ENCODE results near the gene ZNF484. TPM values are rescaled to one million over a fixed set of nuclear protein-coding genes. Genes with fewer than 3 reads are reported as not detected.
A peak's percentile ranks its signal among the peaks of the same experiment; 100 is the strongest.
"Not testable (repeated sequence)": the region's sequence is repeated elsewhere in the genome, so short reads cannot be mapped to it uniquely, and the experiment has no call there.

ZNF484 gene
- total RNA-seq, 2 donors from 2014 or later, result 10.4 to 10.9 TPM

- H3K36me3 Mint-ChIP-seq, result peaks cover 31% of the 10 kb centered on the region
- DNase-seq (ENCODE audit: low spot score) (no peak), ATAC-seq (no peak)
- H3K9me3 Mint-ChIP-seq, result peaks cover 26% of the 10 kb centered on the region
- H3K27ac Mint-ChIP-seq, result no peak overlapping the region
- no peaks in the 10 kb centered on the region for H3K27me3 Mint-ChIP-seq
- H3K4me3 Mint-ChIP-seq, result no peak overlapping the region
- H3K4me1 Mint-ChIP-seq (ENCODE audit: low read depth in 2 of 2), result no peaks in the 10 kb centered on the region
Observed at GRCh38 chr9:92837191-92837590, 40.6 kb downstream of the ZNF484 start.

- Mint-ChIP-seq H3K27ac (no peak overlapping the region), H3K27me3 (peaks cover 7 to 17% of the 10 kb centered on the region in 2 donors), H3K4me3 (no peak overlapping the region), H3K9me3 (peaks cover 6% of the 10 kb centered on the region), H3K4me1 (ENCODE audit: low read depth in 2 of 2) (no peaks in the 10 kb centered on the region), H3K36me3 (peaks cover 6% of the 10 kb centered on the region)
- no peak for ATAC-seq
- DNase-seq (ENCODE audit: low spot score), result no peak
Observed at GRCh38 chr9:92829420-92829819, 48.4 kb downstream of the ZNF484 start.

- not testable (repeated sequence) for H3K27ac Mint-ChIP-seq; ATAC-seq; H3K9me3 Mint-ChIP-seq; H3K4me3 Mint-ChIP-seq; DNase-seq (ENCODE audit: low spot score); H3K36me3 Mint-ChIP-seq; H3K4me1 Mint-ChIP-seq (ENCODE audit: low read depth in 2 of 2)
- H3K27me3 Mint-ChIP-seq, result peaks cover 9 to 22% of the 10 kb centered on the region in 2 donors
Observed at GRCh38 chr9:92825065-92825464, 52.8 kb downstream of the ZNF484 start.

GRCh38 chr9:92820964-92821363, 56.9 kb downstream of the ZNF484 start:
- peaks cover 18 to 20% of the 10 kb centered on the region in 2 donors for H3K27me3 Mint-ChIP-seq
- ATAC-seq (peak in 1 of 2 donors; percentile 67), DNase-seq (ENCODE audit: low spot score) (no peak)
- H3K36me3 Mint-ChIP-seq, result no peaks in the 10 kb centered on the region
- peaks cover 0 to 6% of the 10 kb centered on the region in 2 donors for H3K4me1 Mint-ChIP-seq (ENCODE audit: low read depth in 2 of 2)
- H3K4me3 Mint-ChIP-seq, result no peak overlapping the region
- no peaks in the 10 kb centered on the region for H3K9me3 Mint-ChIP-seq
- no peak overlapping the region for H3K27ac Mint-ChIP-seq

DNA sequence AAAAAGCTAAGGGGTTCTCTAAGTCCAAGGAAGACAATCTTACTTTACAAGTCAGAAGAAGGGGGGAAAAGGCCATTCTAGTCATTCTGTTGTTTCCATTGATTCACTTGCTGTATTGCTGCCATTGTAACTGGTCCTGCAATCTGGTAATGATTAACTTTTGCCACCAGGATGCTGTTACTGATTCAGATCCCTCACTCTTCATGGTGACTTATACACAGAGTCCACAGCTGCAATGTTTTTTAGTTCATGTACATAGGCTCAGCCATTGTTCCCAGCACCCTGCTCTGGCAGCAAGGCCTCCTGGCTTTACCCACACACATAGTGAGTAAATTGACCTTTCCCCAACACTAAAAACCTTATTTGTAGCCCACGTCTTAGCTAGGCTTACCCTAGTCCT, 57.9 kb downstream of the ZNF484 start:
- not testable (repeated sequence) for H3K27ac Mint-ChIP-seq; H3K4me1 Mint-ChIP-seq (ENCODE audit: low read depth in 2 of 2); ATAC-seq; DNase-seq (ENCODE audit: low spot score); H3K4me3 Mint-ChIP-seq; H3K36me3 Mint-ChIP-seq; H3K9me3 Mint-ChIP-seq
- H3K27me3 Mint-ChIP-seq, result peaks cover 21 to 27% of the 10 kb centered on the region in 2 donors

- H3K27me3 Mint-ChIP-seq, result peaks cover 19 to 60% of the 10 kb centered on the region in 2 donors
- H3K27ac Mint-ChIP-seq; H3K36me3 Mint-ChIP-seq; H3K4me1 Mint-ChIP-seq (ENCODE audit: low read depth in 2 of 2); H3K9me3 Mint-ChIP-seq; DNase-seq (ENCODE audit: low spot score); ATAC-seq: not testable (repeated sequence)
- peak overlapping the region; percentile 84 for H3K4me3 Mint-ChIP-seq
Observed at GRCh38 chr9:92809629-92810326, 68.1 kb downstream of the ZNF484 start.

GRCh38 chr9:92808726-92809451, 68.9 kb downstream of the ZNF484 start:
- Mint-ChIP-seq H3K36me3 (no peaks in the 10 kb centered on the region), H3K27ac (no peak overlapping the region), H3K4me3 (peak overlapping the region; percentile 84), H3K9me3 (no peaks in the 10 kb centered on the region), H3K27me3 (peaks cover 13 to 51% of the 10 kb centered on the region in 2 donors), H3K4me1 (ENCODE audit: low read depth in 2 of 2) (peaks cover 6% of the 10 kb centered on the region in 2 donors)
- DNase-seq (ENCODE audit: low spot score) (peak; percentile 75), ATAC-seq (peak; percentile 78 to 85)

- no peak overlapping the region for H3K4me3 Mint-ChIP-seq
- ATAC-seq, result peak; percentile 24
- peaks cover 6% of the 10 kb centered on the region in 2 donors for H3K4me1 Mint-ChIP-seq (ENCODE audit: low read depth in 2 of 2)
- H3K36me3 Mint-ChIP-seq, result no peaks in the 10 kb centered on the region
- no peaks in the 10 kb centered on the region for H3K9me3 Mint-ChIP-seq
- no peak for DNase-seq (ENCODE audit: low spot score)
- peaks cover 11 to 50% of the 10 kb centered on the region in 2 donors for H3K27me3 Mint-ChIP-seq
- H3K27ac Mint-ChIP-seq, result no peak overlapping the region
Observed at GRCh38 chr9:92807757-92808725, 69.8 kb downstream of the ZNF484 start.

DNA sequence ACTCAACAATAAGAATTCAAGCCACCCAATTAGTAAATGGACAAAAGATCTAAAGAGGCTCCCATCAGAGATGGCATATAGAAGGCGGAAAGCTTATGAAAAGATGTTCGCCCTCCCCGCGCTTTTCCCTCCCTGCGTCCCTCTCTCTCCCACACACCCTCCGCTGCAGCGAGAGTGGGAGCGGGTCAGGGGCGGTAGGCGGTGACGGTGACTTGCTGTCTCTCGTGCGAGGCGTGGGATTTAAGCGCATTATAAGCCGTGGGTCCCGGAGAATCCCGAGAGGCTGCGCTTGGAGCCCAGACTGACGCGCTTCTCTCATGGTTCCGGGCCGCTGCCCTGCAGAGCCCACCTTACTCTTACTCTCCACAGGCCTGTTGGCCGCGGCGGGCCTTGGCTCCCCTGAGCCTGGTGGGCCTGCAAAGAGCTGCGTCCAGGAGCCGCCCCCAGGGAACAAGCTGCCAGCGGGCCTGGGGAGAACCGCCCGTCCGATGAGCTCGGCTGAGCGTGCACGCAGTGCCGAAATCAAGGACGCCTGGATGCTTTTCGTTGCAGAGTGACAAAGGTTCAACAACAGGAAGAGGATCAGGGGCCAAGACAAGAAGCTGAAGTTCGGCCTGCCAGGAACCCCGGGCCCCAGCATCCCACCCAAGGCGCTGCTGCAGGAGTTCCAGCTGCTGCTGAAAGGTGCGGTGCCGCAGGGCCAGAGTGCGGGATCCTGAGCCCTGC, 70.6 kb downstream of the ZNF484 start:
- Mint-ChIP-seq H3K36me3 (no peaks in the 10 kb centered on the region), H3K27me3 (peaks cover 11 to 41% of the 10 kb centered on the region in 2 donors), H3K27ac (no peak overlapping the region), H3K4me1 (ENCODE audit: low read depth in 2 of 2) (peaks cover 6% of the 10 kb centered on the region in 2 donors), H3K9me3 (no peaks in the 10 kb centered on the region), H3K4me3 (no peak overlapping the region)
- no peak for DNase-seq (ENCODE audit: low spot score)
- no peak for ATAC-seq

DNA sequence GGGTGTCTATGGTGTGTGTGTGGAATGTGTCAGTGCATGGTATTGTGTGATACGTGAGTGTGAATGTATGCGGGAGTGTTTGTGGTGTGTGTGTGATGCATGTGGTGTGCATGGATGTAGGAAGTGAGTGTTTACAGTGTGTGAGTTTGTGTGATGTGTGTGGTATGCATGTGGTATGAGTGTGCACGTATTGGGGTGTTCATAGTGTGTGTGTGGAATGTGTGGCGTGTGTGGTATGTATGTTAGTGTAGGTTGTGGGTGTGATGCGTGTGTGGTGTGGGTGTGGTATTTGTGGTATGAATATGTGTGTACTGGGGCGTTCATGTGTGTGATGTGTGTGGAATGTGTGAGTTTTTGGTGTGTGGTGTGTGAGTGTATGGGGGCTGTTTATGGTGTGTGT, 73.1 kb downstream of the ZNF484 start:
- Mint-ChIP-seq H3K27me3 (peaks cover 10 to 21% of the 10 kb centered on the region in 2 donors), H3K9me3 (no peaks in the 10 kb centered on the region), H3K27ac (no peak overlapping the region), H3K4me1 (ENCODE audit: low read depth in 2 of 2) (peaks cover 6% of the 10 kb centered on the region in 2 donors), H3K36me3 (no peaks in the 10 kb centered on the region), H3K4me3 (no peak overlapping the region)
- ATAC-seq (no peak), DNase-seq (ENCODE audit: low spot score) (no peak)

DNA sequence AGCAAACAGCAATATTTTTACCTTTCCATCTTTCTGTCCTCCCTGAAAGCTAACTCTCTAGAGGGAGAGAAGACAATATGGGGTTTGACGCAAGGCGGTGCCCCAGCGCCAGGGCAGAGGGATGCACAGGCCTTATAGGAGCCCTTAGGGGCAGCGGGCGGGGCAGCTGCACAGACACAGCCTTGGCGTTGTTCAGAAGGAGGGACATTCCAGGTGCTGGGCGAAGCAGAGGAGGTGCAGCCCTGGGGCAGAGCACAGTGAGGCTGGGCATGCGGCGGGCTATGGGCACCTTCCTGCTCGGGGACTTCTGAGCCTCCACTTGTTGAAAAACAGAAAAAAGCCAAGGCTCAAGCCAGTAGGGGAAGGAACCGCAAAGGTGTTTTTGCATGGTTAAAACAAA, 79.5 kb downstream of the ZNF484 start:
- H3K36me3 Mint-ChIP-seq, result no peaks in the 10 kb centered on the region
- no peak overlapping the region for H3K27ac Mint-ChIP-seq
- ATAC-seq (no peak), DNase-seq (ENCODE audit: low spot score) (no peak)
- H3K9me3 Mint-ChIP-seq, result no peaks in the 10 kb centered on the region
- no peak overlapping the region for H3K4me3 Mint-ChIP-seq
- H3K27me3 Mint-ChIP-seq, result peaks cover 14 to 20% of the 10 kb centered on the region in 2 donors
- H3K4me1 Mint-ChIP-seq (ENCODE audit: low read depth in 2 of 2), result no peaks in the 10 kb centered on the region

GRCh38 chr9:92796337-92796804, 81.5 kb downstream of the ZNF484 start:
- H3K27me3 Mint-ChIP-seq, result peaks cover 16 to 21% of the 10 kb centered on the region in 2 donors
- H3K27ac Mint-ChIP-seq; H3K9me3 Mint-ChIP-seq; ATAC-seq; H3K36me3 Mint-ChIP-seq; DNase-seq (ENCODE audit: low spot score); H3K4me3 Mint-ChIP-seq; H3K4me1 Mint-ChIP-seq (ENCODE audit: low read depth in 2 of 2): not testable (repeated sequence)

Measured in natural killer cell treated with Interleukin-12 subunit alpha and Interleukin-12 subunit beta and Interleukin-15 and Interleukin-18, amount 100 ng/mL, for 72 hours (primary cell).